ENCODE measurements around the gene SDF4.
"Not testable (repeated sequence)": the region's sequence is repeated elsewhere in the genome, so short reads cannot be mapped to it uniquely, and the experiment has no call there.

SDF4 gene

GRCh38 chr1:1181129-1181937, 50.5 kb downstream of the SDF4 start:
- H3K27ac ChIP-seq = no peak overlapping the region
- no peak for TF ChIP-seq CTCF (conservative IDR thresholded peaks at IDR 0.05)
- no peak for TF ChIP-seq ZFX (IDR thresholded peaks at IDR 0.05)

GRCh38 chr1:1179983-1180861, 51.6 kb downstream of the SDF4 start:
- no peak overlapping the region for H3K27ac ChIP-seq
- no peak for TF ChIP-seq CTCF (conservative IDR thresholded peaks at IDR 0.05)

- no peak for TF ChIP-seq ZFX (IDR thresholded peaks at IDR 0.05)
- no peak for TF ChIP-seq CTCF (conservative IDR thresholded peaks at IDR 0.05)
- no peak overlapping the region for H3K27ac ChIP-seq
Observed at GRCh38 chr1:1179346-1179982, 52.3 kb downstream of the SDF4 start.

- no peak overlapping the region for H3K27ac ChIP-seq
- no peak for TF ChIP-seq ZFX (IDR thresholded peaks at IDR 0.05)
- no peak for TF ChIP-seq CTCF (conservative IDR thresholded peaks at IDR 0.05)
Observed at GRCh38 chr1:1178794-1179331, 52.9 kb downstream of the SDF4 start.

- no peak for TF ChIP-seq CTCF (conservative IDR thresholded peaks at IDR 0.05)
- TF ChIP-seq ZFX (IDR thresholded peaks at IDR 0.05) = no peak
- H3K27ac ChIP-seq = no peak overlapping the region
Observed at GRCh38 chr1:1177452-1178206, 54.2 kb downstream of the SDF4 start.

GRCh38 chr1:1176931-1177330, 54.9 kb downstream of the SDF4 start:
- TF ChIP-seq CTCF (conservative IDR thresholded peaks at IDR 0.05) (no peak), ZFX (IDR thresholded peaks at IDR 0.05) (no peak)

GRCh38 chr1:1176063-1176761, 55.6 kb downstream of the SDF4 start:
- not testable (repeated sequence) for H3K27ac ChIP-seq

More at GRCh38 chr1:1176931-1177330, 54.9 kb downstream of the SDF4 start:
- no peak overlapping the region for H3K27ac ChIP-seq
